Effector memory CD8-positive, alpha-beta T cell (primary cell): ENCODE results near the gene MRPS31.

Experiments
- ATAC-seq: fragments of 150-1000 bp; cut with Tn5 transposase; replicated peaks from 2 replicates; pipeline ENCODE4 v1.10.0; 2021; ENCODE audit warnings: mild to moderate bottlenecking, moderate library complexity
- DNase-seq, 3 experiments: peaks; one replicate each; pipeline ENCODE4 v3.0.0; 2021
- H3K27ac Mint-ChIP-seq, 2 donors: one replicate each; pipeline ENCODE4 v1.8.0; 2022; ENCODE audit warnings: mild to moderate bottlenecking in 2 of 2, mixed read lengths in 2 of 2, moderate library complexity in 2 of 2
- H3K27me3 Mint-ChIP-seq, 2 donors: one replicate each; pipeline ENCODE4 v1.8.0; 2022; ENCODE audit warnings: mixed read lengths in 2 of 2
- H3K36me3 Mint-ChIP-seq: one replicate; pipeline ENCODE4 v1.8.0; 2022; ENCODE audit warnings: mild to moderate bottlenecking, moderate library complexity, mixed read lengths; ENCODE audit not compliant: insufficient read depth
- H3K4me1 Mint-ChIP-seq, 2 donors: one replicate each; pipeline ENCODE4 v1.8.0; 2022; ENCODE audit warnings: low read depth in 2 of 2, mixed read lengths in 2 of 2
- H3K4me3 Mint-ChIP-seq, 2 donors: one replicate each; pipeline ENCODE4 v1.8.0; 2022; ENCODE audit warnings: mild to moderate bottlenecking in 2 of 2, mixed read lengths in 2 of 2, moderate library complexity in 2 of 2
- H3K9me3 Mint-ChIP-seq, 2 donors: one replicate each; pipeline ENCODE4 v1.8.0; 2022; ENCODE audit warnings: mixed read lengths in 2 of 2

Gene MRPS31

DNA sequence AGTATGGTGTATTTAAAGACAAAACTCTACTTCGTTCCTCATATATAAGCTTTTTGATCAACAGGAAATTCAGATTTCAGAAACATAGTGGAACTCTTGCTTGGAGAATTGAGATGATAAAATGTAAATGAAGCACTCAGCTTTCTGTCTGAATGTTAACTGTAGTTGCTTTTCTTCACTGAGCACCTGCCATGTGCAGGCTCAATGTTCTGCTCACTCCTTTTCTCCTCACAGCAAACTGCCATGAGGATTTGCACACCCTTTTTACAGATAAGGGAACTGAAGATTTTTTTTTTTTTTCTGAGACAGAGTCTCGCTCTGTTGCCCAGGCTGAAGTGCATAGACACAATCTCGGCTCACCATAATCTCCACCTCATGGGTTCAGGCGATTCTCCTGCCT is 76.6 kb downstream of the MRPS31 start:
- H3K9me3 Mint-ChIP-seq = no peaks in the 10 kb centered on the region
- no peak for ATAC-seq
- no peaks in the 10 kb centered on the region for H3K27me3 Mint-ChIP-seq
- H3K4me1 Mint-ChIP-seq = no peaks in the 10 kb centered on the region
- H3K27ac Mint-ChIP-seq = no peak overlapping the region
- H3K4me3 Mint-ChIP-seq = no peak overlapping the region
- H3K36me3 Mint-ChIP-seq = no peaks in the 10 kb centered on the region
- no peak for DNase-seq

DNA sequence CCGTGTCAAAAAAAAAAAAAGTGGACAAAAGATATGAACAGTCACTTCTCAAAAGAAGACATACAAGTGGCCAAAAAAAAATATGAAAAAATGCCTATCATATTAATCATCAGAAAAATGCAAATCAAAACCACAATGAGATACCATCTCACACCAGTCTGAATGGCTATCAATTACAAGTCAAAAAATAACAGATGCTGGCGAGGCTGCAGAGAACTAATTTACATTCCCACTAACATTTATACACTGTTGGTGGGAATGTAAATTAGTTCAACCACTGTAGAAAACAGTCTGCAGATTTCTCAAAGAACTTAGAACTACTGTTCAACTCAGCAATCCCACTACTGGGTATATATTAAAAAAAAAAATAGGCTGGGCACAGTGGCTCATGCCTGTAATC is 78.0 kb downstream of the MRPS31 start:
- Mint-ChIP-seq H3K4me1 (no peaks in the 10 kb centered on the region), H3K27ac (no peak overlapping the region), H3K9me3 (no peaks in the 10 kb centered on the region), H3K36me3 (no peaks in the 10 kb centered on the region), H3K27me3 (no peaks in the 10 kb centered on the region), H3K4me3 (no peak overlapping the region)
- ATAC-seq (no peak), DNase-seq (no peak)

DNA sequence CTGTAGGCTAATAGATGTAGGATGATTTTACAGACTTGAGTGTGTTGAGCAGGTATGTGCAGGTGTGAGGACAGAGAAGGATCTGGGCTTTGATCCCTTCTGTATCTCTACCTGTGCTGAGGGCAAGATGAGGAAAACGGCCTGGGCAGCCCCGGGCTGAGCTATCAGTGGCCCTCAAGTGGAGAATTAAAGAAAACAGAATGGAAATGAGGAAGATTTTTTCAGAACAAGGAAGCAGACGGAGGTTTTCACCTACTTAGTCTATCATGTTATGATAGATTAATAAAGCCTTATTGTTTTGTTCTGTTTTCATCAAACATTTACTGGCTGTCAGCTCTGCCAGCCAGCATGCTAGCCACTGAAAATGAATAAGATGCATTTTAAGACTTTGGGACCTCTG is 82.2 kb downstream of the MRPS31 start:
- ATAC-seq = no peak
- Mint-ChIP-seq H3K9me3 (no peaks in the 10 kb centered on the region), H3K27me3 (no peaks in the 10 kb centered on the region), H3K4me3 (no peak overlapping the region), H3K4me1 (no peaks in the 10 kb centered on the region), H3K27ac (no peak overlapping the region), H3K36me3 (no peaks in the 10 kb centered on the region)
- DNase-seq = no peak

DNA sequence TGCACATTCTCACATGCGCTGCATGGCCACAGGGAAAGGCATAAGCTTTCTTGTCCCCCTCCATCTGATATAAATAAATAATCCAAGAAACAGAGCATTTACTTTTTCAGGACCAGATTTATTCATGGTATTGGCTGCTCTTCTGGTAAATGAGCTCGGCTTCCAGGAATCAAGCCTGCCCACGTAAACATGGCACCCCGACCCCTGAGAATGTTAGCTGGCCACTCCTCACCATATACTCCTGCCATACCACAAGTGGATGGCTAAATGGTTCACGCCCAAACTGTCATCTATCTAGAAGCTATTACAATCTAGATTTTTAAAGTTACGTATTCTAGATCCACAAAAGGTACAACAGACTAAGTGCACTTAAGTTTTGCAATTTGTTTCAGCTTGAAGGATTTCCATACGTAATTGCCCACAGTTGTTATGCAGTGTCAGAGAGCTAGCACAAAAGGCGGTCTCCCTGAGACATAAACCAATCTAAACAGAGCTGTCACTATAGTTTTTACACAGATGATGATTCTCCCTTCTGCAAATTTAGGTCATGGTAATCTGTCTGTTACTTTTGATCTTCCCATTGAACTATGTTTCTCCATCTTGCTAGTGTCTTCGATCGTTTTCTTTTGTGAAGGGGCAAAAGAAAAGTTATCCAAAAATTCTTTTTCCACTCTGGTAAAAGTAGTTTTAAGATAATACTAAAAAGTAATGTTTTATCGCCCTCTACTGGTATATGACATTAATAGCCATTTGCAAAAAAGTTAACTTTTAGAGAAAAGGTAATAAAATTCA is 88.3 kb downstream of the MRPS31 start:
- ATAC-seq = peak; percentile 54
- DNase-seq = no peak
- Mint-ChIP-seq H3K4me3 (no peak overlapping the region), H3K27ac (no peak overlapping the region), H3K4me1 (peaks cover 0 to 1% of the 10 kb centered on the region in 2 donors), H3K36me3 (no peaks in the 10 kb centered on the region), H3K27me3 (no peaks in the 10 kb centered on the region), H3K9me3 (no peaks in the 10 kb centered on the region)

DNA sequence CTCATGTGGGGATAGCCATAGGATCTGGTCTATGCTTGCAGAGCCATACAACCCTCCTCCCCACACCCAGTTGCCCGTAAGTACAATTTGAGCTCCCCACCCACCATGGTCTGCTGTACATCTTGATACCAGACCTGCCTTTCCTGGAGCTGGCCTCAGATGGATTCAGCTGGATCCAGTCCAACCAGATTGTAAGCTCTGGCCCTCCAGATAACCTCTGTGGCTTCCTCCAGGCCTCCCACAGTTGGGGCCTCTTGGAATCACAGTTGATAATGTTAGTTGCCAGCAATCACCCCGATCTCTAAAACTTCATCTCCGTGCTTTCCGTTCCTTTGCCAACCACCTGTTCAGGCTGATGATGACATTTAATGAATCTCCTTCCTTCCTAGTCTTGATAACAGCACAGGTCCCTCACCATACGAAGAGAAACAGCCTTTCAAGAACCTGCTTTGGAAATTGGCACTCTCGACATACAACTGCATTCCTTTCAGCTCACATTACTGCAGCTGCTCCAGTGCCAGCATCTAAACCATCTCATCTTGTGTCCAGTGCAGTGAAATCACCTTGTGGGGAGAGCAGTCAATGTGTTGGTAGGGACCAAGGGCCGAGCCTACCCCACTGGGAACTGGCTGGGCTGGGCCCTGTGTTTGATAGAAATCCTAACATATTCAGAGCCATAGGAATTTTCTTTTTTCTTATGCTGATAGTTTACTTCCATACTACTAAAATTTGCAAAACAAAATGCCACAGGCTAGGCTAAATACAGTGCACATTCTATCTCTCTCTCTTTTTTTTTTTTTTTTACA is 89.4 kb downstream of the MRPS31 start:
- Mint-ChIP-seq H3K9me3 (no peaks in the 10 kb centered on the region), H3K36me3 (no peaks in the 10 kb centered on the region), H3K27ac (no peak overlapping the region), H3K27me3 (no peaks in the 10 kb centered on the region), H3K4me3 (no peak overlapping the region), H3K4me1 (peaks cover 0 to 1% of the 10 kb centered on the region in 2 donors)
- DNase-seq = no peak
- ATAC-seq = no peak

DNA sequence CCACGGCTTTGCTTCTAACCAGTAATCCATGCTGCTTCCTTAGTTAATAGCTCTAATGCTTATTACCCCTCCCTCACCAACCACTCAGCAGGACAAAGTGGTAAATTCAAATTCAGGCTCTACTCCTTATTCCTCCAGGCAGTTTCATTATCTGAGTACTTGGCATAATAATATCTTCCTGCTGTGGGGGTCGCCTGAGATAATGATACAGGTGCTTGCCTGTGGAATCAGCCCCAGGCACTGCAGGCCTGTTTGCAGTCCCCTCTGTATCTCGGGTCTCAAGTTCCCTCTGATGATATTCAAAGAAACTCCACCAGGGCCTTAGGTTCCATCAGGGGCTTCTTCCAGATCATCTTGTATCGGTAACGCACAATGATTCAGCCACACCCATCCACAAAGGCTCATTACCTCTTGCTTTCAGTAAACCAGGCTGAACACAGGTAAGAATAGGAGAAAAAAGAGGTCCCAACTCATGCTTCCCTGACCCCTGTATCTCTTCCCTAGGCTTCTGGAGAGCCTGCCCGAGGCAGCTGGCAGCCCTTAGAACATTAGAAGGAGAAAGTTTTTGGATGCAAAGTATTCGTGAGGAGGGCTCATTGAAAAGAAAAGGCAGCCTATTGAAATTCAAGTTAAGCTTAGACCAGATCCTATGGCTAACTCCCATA is 90.2 kb downstream of the MRPS31 start:
- ATAC-seq (no peak), DNase-seq (no peak)
- Mint-ChIP-seq H3K27ac (no peak overlapping the region), H3K4me1 (peaks cover 0 to 1% of the 10 kb centered on the region in 2 donors), H3K4me3 (no peak overlapping the region), H3K9me3 (no peaks in the 10 kb centered on the region), H3K36me3 (no peaks in the 10 kb centered on the region), H3K27me3 (no peaks in the 10 kb centered on the region)

DNA sequence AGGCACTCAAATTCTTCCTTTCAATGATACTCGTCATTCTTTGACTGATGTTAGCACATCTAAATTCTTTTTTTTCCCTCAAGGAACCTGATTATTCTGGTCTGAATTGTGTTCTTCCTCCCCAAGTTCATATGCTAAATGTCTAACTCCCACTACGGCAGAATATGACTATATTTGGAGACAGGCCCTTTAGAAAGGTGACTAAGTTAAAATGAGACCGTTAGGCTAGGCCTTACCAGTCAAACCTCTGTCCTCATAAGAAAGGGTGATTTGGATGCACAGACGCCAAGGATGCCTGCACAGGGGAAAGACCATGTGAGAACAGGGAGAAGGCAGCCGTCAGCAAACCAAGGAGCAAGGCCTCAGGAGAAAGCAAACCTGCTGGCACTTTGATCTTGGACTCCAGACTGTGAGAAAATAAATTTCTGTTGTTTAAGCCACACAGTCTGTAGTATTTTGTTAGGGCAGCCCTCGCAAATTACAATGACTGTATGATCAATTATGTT is 91.5 kb downstream of the MRPS31 start:
- H3K36me3 Mint-ChIP-seq = no peaks in the 10 kb centered on the region

More for the DNA sequence above, 91.5 kb downstream of the MRPS31 start:
- no peak overlapping the region for H3K4me3 Mint-ChIP-seq
- no peaks in the 10 kb centered on the region for H3K27me3 Mint-ChIP-seq
- ATAC-seq (no peak), DNase-seq (no peak)
- no peak overlapping the region for H3K27ac Mint-ChIP-seq
- H3K4me1 Mint-ChIP-seq = peaks cover 0 to 1% of the 10 kb centered on the region in 2 donors
- H3K9me3 Mint-ChIP-seq = no peaks in the 10 kb centered on the region
